ENCODE results near the gene HSD17B10. TPM values are rescaled to one million over a fixed set of nuclear protein-coding genes. Genes with fewer than 3 reads are reported as not detected.

HSD17B10 gene
- total and polyA plus RNA-seq, 2 donors (not counting 1 experiment from before 2014, with no cell fraction given): 49.7 to 66.5 TPM

DNA sequence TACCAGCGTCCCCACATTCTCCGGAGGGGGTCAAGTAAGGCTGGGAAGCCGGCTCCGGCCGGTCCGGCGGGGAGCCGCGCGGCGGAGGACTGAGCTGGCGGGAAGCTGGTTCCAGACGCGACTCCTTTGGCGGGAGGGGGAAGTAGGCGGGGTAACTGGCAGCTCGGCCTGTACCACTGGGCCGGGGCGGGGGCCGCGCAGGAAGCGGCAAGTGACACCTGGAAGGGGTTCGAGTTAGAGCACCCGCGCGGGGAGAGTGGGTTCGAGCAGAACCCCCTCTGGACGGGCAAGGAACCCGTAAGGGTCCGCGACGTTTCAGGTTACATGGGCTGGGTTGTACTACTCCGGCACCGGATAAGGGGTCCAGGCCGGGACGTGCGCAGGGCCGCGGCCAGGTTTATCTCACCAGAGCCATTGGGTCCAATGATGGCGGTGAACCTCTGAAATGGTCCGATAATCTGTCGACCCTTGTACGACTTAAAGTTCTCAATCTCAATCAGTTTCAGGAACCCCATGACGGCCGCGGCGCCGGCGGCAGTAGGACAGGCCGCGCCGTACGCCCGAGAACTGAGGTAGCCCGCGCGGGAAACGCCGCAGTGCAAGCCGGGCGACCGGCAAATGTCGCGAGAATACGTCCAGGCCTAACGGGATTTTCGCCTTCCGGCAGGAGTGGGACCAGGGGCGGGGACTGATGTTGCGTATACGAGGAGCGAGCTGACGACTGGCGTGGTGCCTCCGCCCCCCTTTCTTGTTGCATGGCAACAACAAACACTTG is 11.9 kb downstream of the HSD17B10 start, which contains the start of gene SMC1A:
Gene SMC1A (minus strand): TSS at position 569 of the 775 bp plus-strand sequence. CDS start 54 bp downstream, at position 515.
- Histone ChIP-seq H3K27ac (ENCODE audit: low read length in 2 of 2) (peak within 1 kb of the TSS; percentile 96 to 98), H3K79me2 (ENCODE audit: control insufficient read depth, insufficient read depth, low read length) (peaks cover 41% of the 10 kb centered on the region), H3K9me3 (ENCODE audit: control extremely low read depth in 1 of 3, control insufficient read depth in 2 of 3, insufficient read depth in 1 of 3, low read length in 2 of 3) (no peaks in the 10 kb centered on the region), H3K27me3 (replicated peaks in 1 of 4; ENCODE audit: control extremely low read depth in 1 of 4, control insufficient read depth in 3 of 4, insufficient read depth in 4 of 4, low read length in 3 of 4) (no peaks in the 10 kb centered on the region), H4K20me1 (ENCODE audit: control insufficient read depth, insufficient read depth, low read length, poor library complexity, severe bottlenecking) (peaks cover 34% of the 10 kb centered on the region), H3K4me3 (ENCODE audit: control extremely low read depth in 1 of 5, extremely low read depth in 1 of 5, insufficient read depth in 1 of 5, low read depth in 2 of 5, low read length in 4 of 5) (peak within 1 kb of the TSS; percentile 43 to 95 (median 93)), H3K9ac (ENCODE audit: low read length) (peak within 1 kb of the TSS; percentile 96), H3K4me2 (replicated peaks; ENCODE audit: low read depth, low read length, poor library complexity, severe bottlenecking) (peak within 1 kb of the TSS; percentile 88), H3K4me1 (ENCODE audit: control insufficient read depth in 2 of 2, insufficient read depth in 2 of 2, low read length in 2 of 2) (peaks cover 17 to 23% of the 10 kb centered on the region in 2 donors), H3K36me3 (replicated peaks in 1 of 2; ENCODE audit: control extremely low read depth in 1 of 2, control insufficient read depth in 1 of 2, extremely low read depth in 1 of 2, insufficient read depth in 2 of 2, low read length in 1 of 2) (no peaks in the 10 kb centered on the region), H2AFZ (ENCODE audit: insufficient read depth, low read depth, low read length, poor library complexity, severe bottlenecking) (peak within 1 kb of the TSS; percentile 81)
- H3K27ac Mint-ChIP-seq: peak within 1 kb of the TSS; percentile 94
- CTCF ChIA-PET: interaction anchor here (1.1 to 2.3 kb wide), 3 partner anchors 14 to 104 kb away, joined by 3 to 13 read pairs (median 8); no protein-coding TSS in a partner anchor
- POLR2A ChIA-PET: interaction anchor here (0.7 to 2.1 kb wide), 8 partner anchors 11 to 341 kb away, joined by 3 to 9 read pairs (median 4); partner anchors contain the start of genes HSD17B10 and TSPYL2
- TF ChIP-seq, protein P1, sequence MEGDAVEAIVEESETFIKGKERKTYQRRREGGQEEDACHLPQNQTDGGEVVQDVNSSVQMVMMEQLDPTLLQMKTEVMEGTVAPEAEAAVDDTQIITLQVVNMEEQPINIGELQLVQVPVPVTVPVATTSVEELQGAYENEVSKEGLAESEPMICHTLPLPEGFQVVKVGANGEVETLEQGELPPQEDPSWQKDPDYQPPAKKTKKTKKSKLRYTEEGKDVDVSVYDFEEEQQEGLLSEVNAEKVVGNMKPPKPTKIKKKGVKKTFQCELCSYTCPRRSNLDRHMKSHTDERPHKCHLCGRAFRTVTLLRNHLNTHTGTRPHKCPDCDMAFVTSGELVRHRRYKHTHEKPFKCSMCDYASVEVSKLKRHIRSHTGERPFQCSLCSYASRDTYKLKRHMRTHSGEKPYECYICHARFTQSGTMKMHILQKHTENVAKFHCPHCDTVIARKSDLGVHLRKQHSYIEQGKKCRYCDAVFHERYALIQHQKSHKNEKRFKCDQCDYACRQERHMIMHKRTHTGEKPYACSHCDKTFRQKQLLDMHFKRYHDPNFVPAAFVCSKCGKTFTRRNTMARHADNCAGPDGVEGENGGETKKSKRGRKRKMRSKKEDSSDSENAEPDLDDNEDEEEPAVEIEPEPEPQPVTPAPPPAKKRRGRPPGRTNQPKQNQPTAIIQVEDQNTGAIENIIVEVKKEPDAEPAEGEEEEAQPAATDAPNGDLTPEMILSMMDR (IDR thresholded peaks at IDR 0.05): no peak
- TF ChIP-seq EZH2 (IDR thresholded peaks at IDR 0.05; ENCODE audit: borderline replicate concordance, insufficient read depth, low read depth, low read length, poor library complexity, severe bottlenecking): no peak
- no peaks in the 10 kb centered on the region for H3K9me3 Mint-ChIP-seq (ENCODE audit: insufficient read depth)
- intact Hi-C loops (cut with micrococcal nuclease): loop anchor here (1.0 to 10.0 kb wide), 3 partner anchors 12 to 1743 kb away; partner anchors contain the start of gene HSD17B10
- DNase-seq (peak; percentile 96), ATAC-seq (ENCODE audit: low read depth) (peak; percentile 91)
- H3K4me1 Mint-ChIP-seq: peaks cover 31% of the 10 kb centered on the region
- H3K4me3 Mint-ChIP-seq: peak within 1 kb of the TSS; percentile 87
- no peaks in the 10 kb centered on the region for H3K27me3 Mint-ChIP-seq
- WGBS (ENCODE audit: insufficient coverage): under 1% methylated on average over 67 of the region's 75 CpGs
